Breast epithelium (tissue), 3 donors: ENCODE results near the gene TTLL6.

Experiments used
- POLR2A ChIP-seq: fragments of 450-650 bp; IDR thresholded peaks from one replicate; pipeline ENCODE4 v1.6.1; 2016; ENCODE audit warnings: antibody characterized with exemption, mild to moderate bottlenecking, moderate library complexity
- TF ChIP-seq, protein P1 (sequence below), 3 donors: fragments of 450-650 bp; IDR thresholded peaks; one replicate each; pipeline ENCODE4 v1.5.1; 2016 to 2017; ENCODE audit warnings: antibody characterized with exemption in 3 of 3, mild to moderate bottlenecking in 3 of 3, moderate library complexity in 3 of 3

DNA sequence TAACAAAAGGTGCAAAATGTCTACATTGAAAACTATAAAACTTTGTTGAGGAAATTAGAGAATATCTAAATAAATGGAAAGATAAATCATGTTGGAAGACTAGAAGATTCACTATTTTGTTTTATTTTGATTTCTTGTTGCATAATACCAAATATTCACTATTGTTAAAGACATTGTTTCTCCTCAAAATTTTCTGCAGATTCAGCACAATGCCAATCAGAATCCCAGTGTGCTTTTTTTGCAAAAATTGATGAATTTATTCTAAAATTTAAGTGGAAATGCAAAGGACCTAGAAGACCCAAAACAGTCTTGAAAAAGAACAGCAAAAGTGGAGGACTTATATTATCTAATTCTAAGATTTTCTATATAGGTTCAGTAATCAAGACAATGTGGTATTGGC, 40.4 kb downstream of the TTLL6 start:
- TF ChIP-seq POLR2A = no peak
- TF ChIP-seq, protein P1, sequence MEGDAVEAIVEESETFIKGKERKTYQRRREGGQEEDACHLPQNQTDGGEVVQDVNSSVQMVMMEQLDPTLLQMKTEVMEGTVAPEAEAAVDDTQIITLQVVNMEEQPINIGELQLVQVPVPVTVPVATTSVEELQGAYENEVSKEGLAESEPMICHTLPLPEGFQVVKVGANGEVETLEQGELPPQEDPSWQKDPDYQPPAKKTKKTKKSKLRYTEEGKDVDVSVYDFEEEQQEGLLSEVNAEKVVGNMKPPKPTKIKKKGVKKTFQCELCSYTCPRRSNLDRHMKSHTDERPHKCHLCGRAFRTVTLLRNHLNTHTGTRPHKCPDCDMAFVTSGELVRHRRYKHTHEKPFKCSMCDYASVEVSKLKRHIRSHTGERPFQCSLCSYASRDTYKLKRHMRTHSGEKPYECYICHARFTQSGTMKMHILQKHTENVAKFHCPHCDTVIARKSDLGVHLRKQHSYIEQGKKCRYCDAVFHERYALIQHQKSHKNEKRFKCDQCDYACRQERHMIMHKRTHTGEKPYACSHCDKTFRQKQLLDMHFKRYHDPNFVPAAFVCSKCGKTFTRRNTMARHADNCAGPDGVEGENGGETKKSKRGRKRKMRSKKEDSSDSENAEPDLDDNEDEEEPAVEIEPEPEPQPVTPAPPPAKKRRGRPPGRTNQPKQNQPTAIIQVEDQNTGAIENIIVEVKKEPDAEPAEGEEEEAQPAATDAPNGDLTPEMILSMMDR (IDR thresholded peaks at IDR 0.05) = no peak
